GM18870 (cell line): ENCODE measurements around the gene PGGT1B.

Experiments
- ATAC-seq: cut with Tn5 transposase; IDR thresholded peaks from one replicate; pipeline ENCODE4 v1.9.1; 2021; ENCODE audit warnings: moderate library complexity; ENCODE audit not compliant: unreplicated experiment

The PGGT1B gene

DNA sequence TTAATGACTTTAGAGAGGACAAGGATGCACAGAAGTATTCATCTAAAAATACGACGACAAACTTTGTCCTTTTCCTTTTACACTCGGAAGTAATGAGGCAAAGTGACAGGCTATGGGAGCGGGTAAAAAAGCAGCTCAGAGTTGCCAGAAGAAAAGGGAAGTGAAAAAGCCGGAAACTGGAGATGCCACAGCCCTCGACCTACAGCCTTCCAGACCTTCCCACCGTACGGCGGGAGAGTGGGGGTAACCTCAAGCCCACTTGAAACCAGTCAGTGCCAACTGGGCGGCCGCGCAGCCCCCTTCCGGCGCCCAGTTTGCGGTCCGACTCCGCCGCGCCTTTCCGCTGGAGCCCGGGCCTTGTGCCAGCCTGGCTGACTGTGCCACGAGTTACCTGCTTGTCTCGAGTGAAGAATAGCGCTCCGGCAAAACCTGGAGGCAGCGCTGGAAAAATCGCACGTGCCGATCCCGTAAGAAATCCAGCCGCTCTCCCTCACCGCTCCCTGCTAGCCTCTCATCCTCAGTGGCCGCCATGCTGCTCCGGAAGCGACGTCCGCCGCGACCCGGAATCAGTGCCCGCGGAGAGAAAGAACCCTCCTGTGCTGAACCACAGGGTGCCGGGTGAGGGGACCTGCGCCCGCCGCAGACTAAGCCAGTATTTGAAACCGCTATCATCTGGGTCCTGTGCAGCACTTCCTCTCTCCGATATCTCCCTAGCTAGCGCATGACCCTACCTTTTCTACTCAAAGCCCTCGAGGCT is at the start of gene PGGT1B:
Gene PGGT1B (minus strand): TSS at position 557 of the 757 bp plus-strand sequence. CDS start 26 bp downstream, at position 531.
- peak; percentile 88 for ATAC-seq

DNA sequence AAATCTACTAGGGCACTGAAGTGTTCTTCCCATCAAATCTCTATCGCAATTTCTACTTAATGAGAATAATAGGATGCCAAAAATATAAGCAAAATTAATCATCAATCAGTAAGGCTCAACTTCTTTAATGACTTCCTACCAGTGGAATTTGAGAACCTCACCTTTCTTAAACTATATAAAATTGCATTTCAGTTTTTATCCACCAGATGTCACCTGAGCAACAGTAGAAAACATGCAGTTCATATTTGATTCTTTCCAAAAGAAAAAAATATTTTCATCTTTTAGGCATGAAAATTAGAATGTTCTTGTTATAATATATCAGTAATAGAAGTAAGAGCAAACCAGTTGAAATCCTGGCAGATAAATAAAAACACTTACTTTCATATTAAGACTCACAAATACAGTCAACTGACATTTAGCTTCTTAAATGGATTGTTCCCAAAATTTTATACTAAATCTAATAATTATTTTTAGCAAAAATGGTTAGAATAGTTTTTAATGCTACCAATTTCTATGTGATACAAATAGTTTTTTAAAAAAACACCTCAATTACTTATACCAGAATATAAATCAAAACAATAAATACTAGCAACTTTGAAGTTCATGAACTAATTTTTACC is 47.2 kb upstream of the PGGT1B start:
- ATAC-seq, result no peak

DNA sequence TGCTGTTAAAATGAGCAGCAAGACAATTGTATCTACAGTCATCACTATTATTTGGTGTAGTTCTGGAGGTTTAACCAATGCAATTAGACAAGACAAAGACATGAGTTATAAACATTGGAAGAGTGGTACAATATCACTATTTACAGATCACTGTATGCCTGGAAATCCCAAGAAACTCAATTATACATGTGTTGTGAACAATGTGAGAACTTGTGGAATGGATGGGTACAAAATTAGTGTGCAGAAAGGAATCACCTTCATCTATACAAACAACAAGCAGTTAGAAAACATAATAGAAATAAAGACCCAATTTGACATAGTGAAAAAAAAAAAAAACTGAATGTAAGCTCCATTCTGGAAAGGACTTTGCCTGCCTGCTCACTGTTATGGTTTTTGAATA is 46.1 kb upstream of the PGGT1B start:
- ATAC-seq, result no peak

DNA sequence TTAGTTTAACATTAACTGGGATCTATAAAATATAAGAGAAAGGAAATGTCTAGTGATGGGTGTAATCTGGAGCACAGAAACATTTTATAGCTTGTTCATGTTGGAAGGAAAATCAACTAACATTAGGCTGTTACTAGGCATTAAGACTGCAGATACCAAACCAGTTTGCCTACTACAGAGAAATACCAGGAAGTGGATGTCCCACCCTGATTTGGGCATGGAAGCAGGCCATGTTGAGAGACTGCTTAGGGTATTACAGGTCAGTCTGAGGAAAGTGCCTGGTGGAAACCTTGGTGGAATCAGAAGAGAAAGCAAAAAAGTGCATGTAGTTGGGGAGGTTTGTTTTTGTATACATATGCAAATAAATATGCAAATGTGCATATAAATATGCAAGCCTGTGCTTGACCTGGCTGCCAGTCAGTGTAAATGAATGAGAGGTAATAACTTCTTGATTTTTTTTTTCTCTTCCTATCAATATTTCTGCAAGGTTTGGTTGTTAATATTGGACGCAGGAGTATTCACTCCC is 43.4 kb upstream of the PGGT1B start:
- ATAC-seq, result no peak

DNA sequence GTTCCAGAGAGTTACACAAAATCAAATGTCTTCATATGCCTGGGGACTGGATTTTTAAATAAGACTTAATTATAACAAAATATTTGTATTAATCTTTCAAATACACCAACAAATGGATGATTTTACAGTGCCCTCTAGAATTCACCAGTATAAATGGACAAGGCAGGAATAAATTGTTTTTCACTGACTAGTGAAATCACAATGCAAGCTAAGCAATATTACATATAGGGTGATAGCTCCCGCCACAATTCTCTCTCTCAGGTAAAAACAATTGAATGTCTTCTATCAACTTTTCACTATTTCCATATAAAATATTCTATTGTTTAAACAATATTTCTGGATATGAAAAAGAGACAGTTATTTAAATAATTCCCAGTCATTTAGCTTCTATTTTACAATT is 41.8 kb upstream of the PGGT1B start:
- no peak for ATAC-seq

DNA sequence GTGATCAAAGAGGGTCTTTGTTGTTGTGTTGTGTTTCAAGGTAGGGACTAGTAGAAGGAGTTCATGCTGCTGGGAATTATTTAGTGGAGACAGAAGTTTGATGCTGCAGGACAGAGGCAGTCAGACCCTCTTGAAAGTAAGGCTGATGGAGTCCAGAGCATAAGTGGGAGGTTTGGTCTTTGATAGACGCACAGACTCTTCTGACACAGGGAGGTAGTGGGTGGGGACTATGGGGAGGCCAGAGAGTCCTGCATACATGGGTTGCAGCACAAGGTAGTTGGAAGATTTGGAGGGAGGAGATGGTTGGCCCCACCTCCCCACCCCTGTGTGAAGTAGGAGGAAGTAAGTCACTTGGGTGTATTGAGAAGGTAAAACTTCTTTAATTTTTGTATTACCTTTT is 36.1 kb upstream of the PGGT1B start:
- ATAC-seq, result no peak

DNA sequence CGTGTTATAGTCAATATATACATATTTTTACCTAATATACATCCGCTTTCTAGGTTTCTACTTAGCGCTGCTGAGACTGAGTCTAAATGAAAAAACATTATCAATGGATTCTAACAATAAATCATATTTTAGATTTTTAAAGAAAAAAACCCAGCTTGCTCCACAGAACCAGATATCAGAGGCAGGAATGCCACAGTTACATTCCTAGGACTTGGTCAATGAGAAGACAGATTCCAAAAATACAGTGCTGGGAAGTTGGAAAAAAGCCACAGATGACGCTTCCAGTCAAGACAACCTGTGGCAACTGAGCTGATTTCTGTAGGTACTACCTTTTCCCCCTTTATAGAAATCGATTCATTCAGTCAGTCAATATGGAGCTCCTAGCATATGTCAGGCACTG is 34.4 kb upstream of the PGGT1B start:
- ATAC-seq, result no peak

DNA sequence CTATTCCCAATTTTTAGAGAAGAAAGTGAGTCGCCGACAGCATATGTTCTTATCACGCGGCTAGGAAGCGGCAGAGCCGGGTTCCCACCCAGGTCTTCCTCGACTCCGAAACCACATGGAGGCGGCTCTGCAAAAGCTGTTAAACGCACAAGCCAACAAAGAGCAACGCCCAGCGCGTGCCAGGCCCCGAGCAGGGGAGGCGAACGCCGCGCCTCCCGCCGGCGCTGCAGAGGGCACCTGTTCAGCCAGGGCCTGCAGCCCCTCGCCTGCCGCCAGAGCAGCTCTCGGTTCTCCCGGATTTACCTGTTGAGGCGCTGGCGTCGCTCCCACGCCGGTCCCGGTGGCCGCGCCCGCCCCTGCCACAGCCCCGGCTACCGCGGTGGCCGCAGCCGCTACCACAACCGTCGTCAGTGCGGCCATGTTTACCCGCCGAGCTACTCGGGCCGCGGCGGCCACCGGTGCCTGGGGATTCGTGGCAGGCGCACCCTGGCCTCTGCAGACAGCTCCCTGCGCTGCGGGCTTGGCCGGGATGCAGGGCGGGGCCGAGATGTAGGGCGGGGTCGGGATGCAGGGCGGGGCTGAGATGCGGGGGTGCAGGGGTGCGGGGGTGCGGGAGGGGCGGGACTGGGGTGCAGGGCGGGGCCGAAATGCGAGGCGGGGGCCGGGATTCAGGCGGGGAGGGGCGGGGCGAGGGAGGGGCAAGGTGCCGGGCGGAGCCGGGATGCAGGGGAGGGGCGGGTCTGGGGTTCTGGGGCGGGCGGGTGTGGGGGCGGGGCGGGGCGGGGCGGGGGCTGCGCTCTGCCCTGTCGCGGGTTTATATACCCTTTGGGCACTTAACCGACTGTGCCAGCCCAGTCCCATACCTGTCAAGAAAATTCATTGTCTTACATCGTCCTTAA is 33.7 kb upstream of the PGGT1B start, which contains the start of gene CCDC112:
Gene CCDC112 (minus strand): TSS at position 531 of the 899 bp plus-strand sequence. CDS start 111 bp downstream, at position 420.
- ATAC-seq, result peak; percentile 69

DNA sequence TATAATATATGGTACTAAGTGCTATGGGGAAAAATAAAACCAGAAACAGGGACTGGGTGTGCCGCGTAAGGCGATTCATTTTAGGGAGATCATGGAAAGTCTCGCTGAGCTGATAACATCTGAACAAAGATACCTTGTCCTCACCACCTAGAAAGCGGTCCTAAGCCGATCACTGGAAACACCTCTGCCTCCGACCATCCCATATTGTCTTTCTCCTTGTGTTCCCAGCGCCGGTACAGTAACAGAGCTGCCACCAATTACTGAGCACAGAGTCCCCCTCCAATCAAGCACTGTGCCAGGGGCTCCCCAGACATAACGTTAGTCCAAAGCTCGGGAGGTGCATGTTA is 33.1 kb upstream of the PGGT1B start:
- peak; percentile 25 for ATAC-seq

DNA sequence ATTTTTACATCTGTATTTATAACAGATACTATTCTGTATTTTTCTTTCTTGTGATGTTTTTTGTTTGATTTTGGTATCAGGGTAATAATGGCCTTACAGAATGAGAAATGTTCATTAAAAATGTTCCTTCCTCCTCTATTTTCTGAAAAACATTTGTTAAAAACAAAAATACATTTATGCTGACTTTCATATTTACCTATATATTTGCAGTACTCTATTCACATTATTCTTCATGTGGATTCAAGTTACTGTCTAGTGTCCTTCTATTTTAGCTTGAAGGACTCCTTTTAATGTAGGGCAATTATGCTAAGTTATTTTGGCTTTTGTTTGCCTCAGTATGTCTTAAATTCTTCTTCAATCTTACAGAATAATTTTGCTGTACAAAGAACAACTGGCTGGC is 28.7 kb upstream of the PGGT1B start:
- no peak for ATAC-seq

DNA sequence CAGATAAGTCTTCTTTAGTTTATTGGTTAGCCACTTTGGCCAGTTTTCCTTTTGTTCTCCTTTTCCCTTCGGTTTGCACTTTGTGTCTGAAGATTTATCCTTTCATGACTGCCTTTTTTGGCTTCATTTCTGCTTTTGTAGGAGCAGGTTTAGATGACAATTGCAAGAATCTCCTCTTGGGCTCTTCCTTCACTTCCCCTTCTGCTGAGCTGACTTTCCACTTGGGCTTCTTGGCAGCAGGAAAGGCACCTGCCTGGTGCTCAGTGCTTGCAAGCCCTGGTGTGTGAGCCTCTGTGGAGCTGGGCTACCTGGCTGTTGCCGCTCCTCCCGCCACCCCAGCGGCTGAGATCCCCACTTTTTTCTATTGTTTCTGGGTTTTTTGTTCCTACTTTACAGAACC is 26.4 kb upstream of the PGGT1B start:
- ATAC-seq, result no peak

DNA sequence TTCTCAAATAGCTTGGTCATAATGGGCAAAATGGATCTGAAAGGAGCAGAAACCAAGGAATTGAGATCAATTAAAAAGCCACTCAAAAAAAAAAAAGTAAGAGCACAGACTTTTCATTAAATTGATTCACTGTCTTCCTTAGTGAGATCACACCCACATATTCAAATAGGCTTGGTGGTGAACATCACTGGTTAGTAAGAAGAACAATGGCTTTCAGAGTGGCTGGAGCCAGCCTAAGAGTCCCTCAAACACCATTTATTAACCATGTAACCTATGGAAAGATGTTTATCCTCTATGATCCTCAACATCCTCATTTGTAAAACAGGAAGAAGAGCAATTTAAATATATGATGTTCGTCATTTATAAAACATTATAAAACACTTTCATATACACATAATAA is 21.3 kb upstream of the PGGT1B start:
- ATAC-seq, result no peak

DNA sequence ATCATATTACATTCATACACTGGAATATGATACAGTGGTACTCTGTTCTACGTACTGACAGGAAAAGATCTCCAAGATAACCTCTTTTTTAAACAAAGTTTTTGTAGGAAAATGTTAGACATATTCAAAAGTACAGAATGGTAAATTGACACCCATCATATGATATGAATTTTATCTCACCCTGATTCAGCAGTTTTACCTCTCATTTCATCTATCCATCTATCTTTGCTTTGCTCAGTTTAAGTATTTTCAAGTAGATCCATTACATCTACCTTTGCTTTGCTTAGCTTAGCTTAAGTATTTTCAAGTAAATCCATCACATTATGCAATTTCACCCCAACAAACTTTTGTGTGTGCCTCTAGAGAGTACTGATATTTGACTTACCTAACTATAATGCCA is 19.5 kb upstream of the PGGT1B start:
- ATAC-seq, result no peak

DNA sequence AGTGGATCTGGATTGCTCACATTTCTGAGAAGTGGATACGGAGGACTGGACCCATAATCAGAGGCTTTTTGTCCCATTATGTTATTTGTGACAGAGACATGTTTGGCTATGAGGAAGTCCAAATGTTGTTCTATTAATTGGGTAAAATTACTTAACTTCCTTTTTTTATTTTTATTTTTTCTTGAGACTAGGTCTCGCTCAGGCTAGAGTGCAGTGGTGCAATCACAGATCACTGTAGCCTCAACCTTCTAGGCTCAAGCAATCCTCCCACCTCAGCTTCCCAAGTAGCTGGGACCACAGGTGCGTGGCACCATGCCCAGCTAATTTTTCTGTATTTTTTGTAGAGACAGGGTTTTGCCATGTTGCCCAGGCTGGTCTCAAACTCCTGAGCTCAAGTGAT is 11.9 kb upstream of the PGGT1B start:
- no peak for ATAC-seq

DNA sequence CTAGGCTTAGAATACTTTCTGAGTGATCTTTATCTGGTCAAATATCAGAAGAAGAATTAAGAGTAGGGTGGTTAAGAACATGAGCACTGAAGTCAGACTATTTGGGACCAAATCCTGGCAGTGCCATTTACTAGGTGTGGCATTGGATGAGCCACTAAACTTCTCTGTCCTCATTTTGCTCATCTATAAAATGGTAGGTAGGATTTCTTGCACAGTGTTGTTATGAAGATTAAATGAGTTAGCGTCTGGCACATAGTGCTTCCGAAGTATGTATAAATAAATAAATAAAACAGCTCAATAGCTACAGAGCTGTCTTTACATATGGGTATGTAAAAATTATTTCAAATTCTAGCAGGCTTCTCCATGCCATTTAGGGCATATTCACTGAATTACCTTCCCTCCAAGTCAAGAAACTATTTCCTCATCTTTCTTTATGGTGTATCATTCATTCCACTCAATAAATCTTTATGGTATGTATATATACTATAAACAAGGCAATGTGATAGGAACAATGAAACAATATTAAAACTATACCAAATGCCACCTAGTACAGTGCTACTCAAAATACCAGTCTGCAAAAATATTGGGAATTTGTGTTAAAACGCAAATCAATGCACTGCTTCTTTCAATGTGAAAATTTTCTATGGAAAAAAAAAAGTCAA is 9.8 kb upstream of the PGGT1B start:
- ATAC-seq, result no peak

DNA sequence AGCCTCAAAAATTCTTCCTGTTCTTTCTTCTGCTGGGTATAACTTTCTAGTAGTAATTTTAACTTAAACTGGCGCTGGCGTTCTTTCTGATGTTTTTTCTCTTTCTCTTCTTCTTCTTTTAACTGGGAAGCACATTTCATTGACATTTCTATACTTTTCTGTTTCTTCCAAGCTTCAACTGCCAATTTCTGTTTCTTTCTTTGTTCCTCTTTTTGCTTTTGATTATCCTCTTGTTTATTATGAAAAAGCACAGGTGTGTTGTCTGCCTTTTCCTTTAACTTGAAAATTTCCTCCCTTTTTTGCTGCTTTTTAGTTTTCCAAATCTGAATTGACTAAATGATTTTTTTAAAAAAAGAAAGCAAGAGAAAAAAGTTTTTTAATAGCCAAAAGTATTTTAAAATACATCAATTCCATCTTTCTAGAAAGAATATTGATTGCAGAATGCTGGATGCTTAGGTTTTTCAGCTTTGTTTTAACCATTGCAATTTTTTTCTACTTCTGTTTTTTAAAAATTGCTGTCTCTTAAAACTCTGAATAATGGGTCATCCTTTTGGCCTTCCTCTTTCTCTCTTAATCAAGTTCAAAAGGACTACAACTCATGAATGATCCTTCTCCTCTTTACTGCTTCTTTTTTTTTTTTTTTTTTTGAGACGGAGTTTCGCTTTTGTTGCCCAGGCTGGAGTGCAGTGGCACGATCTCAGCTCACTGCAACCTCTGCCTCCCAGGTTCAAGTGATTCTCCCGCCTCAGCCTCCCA is 8.8 kb upstream of the PGGT1B start:
- ATAC-seq, result no peak

DNA sequence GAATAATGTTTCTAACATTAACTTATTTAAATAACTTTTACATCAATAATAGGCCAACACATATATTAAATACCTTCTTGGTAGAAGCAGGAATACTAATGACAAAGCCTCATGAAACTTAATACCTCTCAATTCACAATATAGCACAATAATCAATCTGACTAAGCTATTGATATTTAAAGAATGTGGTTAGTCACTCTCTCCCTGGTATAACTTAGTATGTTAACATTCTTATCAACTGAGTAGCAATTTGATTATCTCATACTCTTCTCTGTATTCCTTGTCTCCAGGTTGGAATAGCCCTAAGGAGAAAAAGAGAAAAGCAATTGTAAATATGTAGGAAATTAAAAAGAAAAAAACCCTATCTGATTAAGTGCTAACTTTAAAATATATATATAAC is 4.9 kb upstream of the PGGT1B start:
- ATAC-seq, result no peak

DNA sequence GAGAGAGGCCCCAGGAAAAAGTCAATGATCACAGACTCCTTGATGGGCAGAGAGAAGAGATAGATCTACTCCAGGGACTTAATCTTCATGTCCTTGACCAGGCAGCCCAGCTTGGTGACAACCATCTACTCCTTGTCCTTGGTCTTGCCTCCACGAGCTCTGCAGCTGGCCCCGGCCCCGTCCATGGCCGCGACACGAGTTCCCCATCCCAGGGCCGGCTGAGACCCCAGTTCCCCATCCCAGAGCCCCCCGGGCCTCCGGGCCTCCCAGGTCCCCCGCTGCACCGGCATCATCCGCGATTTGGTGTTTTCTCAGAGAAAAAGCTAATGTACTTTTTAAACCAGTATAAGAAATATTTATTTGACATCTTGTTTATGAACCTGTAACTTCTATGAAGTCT is 2.5 kb upstream of the PGGT1B start:
- no peak for ATAC-seq

DNA sequence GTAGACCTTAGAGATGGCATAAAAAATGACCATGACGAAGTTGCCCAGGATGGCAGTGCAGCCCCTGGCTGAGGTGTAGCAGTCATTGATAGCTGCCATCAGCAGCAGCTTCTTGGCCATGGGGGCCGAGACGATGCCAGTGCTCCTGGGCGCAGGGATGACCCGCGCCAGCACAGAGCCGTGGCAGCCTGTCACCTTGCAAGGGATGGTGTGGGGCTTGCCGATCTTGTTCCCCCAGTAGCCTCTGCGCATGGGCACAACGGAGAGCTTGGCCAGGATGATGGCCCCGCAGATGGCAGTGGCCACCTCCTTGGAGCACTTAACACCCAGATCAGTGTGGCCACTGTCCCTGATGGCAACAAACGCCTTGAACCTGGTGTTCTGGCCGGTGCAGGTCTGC is 2.1 kb upstream of the PGGT1B start:
- no peak for ATAC-seq

DNA sequence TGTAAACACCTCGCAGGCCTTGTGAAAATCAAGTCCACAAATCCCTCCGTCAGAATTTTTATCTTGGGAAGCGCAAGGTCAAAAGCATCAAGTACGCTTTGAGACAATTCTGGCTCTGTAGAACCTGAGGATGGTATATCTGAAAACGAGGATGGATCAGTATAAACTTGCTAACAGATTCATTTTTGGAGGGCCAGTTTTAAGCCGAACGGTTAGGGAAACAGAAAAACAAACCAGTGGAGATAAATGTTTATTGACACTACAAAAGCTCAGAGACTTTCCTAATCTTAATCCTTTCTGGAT is 352 bp upstream of the PGGT1B start:
- ATAC-seq, result no peak

DNA sequence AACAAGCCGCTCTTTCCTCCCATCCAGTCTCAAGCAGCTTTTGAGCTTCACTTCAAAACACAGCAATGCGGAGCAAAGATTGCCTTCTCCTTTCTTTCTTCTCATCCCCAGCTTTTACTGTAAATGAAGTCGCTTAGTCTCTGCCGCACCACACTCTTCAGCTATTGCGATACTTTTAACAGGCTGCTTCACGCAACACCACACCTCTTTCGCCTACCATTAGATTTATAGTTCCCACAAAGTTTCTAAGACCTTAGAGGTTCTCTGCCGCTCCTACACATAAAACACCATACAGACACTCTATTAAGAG is 711 bp downstream of the PGGT1B start:
- ATAC-seq, result peak; percentile 57
